Globus pallidus (tissue), 1 donor: ENCODE results near the gene FEM1A.
"Not testable (repeated sequence)": the region's sequence is repeated elsewhere in the genome, so short reads cannot be mapped to it uniquely, and the experiment has no call there.

ENCODE experiments used
- DNase-seq: peaks from one replicate; pipeline ENCODE4 v3.0.0-alpha.2; 2015; ENCODE audit warnings: low spot score

FEM1A gene

GRCh38 chr19:4773047-4773640 lies 18.4 kb upstream of the FEM1A start:
- DNase-seq = no peak

GRCh38 chr19:4774136-4774535 lies 17.4 kb upstream of the FEM1A start:
- DNase-seq = no peak

DNA sequence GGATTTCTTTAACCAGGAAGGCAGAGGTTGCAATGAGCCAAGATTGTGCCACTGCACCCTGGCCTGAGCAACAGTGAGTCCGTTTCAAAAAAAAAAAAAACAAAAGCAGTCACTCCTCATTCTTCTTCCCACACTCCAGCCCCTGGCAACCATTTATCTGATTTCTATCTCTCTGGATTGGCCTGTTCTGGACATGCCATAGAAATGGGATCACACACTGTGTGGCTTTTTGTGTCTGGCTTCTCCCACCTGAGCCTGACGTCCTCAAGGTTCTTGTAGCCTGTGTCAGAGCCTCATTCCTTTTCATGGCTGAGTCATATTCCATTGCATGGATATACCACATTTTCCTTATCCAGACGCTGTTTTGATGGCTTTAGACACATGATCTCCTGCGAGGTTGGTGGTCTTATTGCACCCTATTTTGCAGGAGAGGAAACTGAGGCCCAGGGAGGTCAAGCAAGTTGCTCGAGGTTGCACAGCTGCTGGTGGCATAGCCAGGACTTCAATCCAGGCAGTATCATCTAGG lies 15.8 kb upstream of the FEM1A start:
- DNase-seq = no peak

DNA sequence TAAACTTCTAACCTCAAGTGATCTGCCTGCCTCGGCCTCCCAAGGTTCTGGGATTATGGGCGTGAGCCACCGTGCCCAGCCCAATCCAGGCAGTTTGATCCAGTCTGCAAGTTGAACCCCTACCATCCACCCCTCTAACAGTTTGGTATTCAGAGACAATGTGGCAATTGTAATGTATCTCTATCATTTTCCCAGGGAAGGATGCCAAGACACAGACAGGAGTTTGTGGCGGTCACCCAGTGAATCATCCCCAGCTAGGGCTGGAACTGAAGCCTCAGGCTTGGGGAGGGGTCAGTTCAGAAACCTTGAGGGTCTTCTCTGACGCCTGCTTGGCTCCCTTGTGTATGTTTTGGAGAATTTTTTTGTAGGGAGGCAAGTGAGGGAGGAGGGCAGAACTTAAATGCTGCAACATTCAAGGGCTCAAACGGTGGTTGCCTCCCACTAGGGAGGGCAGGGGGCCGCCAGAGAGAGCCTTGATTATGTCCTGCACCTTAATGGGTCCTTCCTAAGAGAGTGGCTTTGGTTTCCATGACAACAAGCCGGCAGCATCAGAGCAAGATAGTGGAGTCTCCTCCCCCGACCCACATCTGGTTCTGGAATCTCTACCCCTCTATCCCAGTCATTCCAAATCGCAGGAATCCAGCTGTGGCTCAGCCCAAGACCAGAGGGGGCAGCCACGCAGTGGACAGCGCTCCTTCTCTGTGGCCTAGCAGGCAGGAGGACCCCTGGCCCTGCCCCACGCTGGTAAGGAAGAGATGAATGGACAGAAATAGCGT lies 14.9 kb upstream of the FEM1A start:
- DNase-seq = no peak

GRCh38 chr19:4778124-4778523 lies 13.4 kb upstream of the FEM1A start:
- DNase-seq = not testable (repeated sequence)

DNA sequence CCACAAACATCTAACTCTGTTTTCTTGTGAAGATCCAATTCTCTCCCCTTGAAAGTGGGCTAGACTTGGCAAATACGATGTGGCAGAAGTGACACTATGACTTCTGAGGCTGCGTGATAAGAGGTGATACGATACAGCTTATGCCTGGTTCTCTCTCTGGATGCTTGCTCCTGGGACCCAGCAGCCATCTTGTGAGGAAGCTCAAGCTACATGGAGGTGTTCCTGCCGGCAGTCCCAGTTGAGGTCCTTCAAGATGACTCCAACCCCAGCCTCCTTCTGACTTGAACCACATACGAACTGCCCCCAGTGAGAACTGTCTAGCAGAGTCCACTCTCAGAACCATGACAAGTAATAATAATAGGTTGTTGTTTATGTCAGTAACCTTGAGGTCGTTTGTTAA lies 10.7 kb upstream of the FEM1A start:
- DNase-seq = no peak

GRCh38 chr19:4781801-4782200 lies 9.7 kb upstream of the FEM1A start:
- DNase-seq = no peak

GRCh38 chr19:4786412-4787016 lies 5.0 kb upstream of the FEM1A start:
- DNase-seq = not testable (repeated sequence)

GRCh38 chr19:4792019-4792865 lies 708 bp downstream of the FEM1A start:
- not testable (repeated sequence) for DNase-seq

GRCh38 chr19:4792866-4793195 lies 1.3 kb downstream of the FEM1A start:
- DNase-seq = not testable (repeated sequence)

- DNase-seq = not testable (repeated sequence)
Measured at GRCh38 chr19:4793278-4793677, 1.7 kb downstream of the FEM1A start.

DNA sequence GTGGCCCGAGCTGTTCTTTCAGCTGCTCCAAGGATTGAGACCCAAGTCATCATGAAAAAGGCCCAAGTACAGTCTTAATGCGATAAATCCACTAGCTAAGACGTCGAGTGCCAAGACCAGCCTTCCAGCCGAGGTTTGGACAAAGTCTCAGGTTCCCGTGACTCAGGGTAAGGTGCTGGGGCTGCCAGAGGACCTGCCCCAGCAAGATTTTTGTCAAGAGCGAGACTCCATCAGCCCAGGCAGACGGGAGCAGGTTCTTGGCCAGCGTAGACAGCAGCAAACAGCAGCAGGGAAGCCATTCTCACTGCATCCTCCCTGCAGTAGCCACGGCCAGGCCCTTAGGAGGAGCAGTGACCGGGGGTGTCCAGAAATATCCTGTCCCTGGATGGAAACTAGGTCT lies 3.4 kb downstream of the FEM1A start:
- DNase-seq = no peak

DNA sequence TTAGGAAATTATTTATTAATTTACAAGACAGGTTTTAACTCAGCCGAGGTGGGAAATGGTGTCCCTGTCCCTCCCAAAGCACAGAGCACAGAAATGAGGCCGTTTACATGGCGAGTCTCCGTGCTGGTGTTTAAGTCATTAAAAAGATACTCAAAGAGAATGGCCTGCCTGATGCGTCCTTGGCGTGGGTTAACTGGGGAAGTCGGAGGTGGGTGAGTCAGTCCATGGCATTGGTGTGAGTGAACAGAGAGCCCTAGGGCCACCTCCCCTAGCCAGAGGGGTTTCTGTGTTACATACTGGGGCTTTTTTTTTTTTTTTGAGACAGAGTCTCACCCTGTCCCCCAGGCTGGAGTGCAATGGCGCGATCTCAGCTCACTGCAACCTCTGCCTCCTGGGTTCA lies 3.9 kb downstream of the FEM1A start:
- DNase-seq = no peak

GRCh38 chr19:4800591-4801081 lies 9.1 kb downstream of the FEM1A start:
- no peak for DNase-seq

DNA sequence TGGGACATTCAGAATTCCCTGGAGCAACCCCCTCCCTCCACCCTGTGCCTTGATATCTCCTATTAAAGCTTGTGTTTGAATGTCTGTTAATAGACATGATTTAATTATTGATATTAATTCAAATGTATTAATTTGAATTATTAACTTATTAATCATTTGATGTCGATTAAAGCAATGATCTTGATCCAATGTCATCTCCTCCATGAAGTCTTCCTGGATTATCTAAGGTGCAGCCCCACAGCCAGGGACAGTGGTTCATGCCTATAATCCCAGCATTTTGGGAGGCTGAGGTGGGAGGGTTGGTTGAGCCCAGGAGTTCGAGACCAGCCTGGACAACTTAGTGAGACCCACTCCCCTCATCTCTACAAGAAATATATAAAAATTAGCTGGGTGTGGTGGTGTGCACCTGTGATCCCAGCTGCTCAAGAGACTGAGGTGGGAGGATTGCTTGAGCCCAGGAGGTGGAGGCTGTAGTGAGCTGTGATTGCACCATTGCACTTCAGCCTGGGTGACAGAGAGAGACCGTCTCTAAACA lies 9.6 kb downstream of the FEM1A start:
- DNase-seq = no peak

DNA sequence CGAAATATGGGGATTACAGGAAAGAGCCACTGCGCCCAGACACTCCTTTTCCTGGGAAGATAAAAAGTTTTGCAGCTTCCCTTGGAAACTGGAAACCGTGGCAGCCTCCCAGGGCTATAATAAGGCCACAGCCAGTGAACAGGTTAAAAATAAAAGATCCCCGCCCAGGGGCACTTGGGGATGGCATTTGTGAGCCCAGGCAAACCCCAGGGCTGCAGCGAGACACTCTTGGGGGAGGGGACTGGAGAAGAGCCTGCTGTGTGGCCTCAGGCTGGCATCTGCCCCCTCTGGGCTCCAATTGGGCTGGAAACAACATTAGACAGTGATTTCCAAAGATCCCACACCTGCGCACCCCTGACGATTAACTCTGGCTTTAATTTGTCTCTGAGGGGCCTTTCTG lies 11.2 kb downstream of the FEM1A start:
- no peak for DNase-seq

DNA sequence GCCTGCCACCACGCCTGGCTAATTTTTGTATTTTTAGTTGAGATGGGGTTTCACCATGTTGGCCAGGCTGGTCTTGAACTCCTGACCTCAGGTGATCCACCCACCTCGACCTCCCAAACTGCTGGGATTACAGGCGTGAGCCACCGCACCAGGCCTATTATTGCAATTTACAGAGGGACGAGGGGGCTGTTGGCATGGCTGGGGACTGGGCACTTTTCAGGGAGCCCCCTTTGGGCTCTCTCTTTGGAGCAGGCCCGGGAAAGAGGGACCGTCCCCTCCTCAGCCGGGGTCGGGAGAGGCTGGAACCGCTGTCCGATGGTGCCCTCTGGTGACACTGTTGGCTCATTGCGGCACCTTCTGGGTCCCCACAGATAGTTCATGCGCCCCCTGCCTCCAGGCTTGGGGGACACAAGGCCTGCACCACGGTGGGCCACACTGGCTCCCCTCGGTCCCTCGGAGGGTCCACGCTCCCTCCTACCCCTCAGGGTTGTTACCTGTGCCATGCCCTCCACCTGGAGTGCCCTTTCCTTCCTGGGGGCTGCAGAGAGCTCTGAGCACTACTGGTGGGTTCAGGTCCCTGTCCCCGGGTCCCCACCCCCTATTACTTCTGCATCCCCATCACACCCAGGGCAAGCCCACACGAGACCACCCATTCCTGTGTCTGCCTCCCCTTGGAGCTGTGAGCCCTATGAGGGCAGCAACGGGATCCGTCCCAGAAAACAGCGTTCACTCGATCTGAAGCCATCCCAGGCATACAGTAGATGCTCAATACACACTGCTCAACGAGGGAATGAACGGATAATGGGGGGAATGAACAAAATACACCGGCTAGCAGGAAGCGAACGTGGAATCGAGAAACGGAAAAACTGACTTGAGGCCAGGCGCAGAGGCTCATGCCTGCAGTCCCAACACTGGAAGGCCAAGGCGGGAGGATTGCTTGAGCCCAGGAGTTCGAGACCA lies 12.5 kb downstream of the FEM1A start:
- DNase-seq = no peak

GRCh38 chr19:4805140-4805539 lies 13.6 kb downstream of the FEM1A start:
- not testable (repeated sequence) for DNase-seq

DNA sequence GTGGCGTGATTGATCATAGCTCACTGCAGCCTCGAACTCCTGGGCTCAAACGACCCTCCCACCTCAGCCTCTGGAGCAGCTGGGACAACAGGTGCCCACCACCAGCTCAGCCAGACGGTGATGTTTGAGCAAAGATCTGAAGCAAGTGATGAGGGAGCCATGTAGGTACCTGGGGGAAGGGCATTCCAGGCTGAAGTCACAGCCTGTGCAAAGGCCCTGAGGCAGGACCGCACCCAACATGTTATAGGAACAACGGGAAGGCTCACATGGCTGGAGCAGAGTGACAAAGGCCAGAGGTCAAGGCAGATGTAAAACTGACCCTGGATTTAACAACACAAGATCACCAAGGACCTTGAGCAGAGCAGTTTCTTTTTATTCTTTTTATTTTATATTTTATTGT lies 14.8 kb downstream of the FEM1A start:
- DNase-seq = no peak

DNA sequence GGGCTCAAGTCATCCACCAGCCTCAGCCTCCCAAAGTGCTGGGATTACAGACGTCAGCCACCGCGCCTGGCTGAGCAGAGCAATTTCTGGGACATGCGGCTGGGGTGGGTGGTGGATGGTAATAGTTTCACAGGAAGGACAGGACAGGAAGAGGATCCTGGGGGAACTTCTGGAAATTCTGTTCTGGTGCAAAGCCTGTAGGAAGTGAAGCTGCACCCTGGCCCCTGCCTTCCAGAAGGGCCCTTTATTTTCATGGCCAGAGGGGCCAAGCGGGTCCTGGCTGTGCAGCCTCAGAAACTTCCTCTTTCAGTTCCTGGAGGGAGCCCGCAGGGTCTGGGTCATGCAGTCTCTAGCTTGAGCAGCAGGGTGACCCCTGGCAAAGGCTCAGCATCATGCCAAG lies 15.7 kb downstream of the FEM1A start:
- peak; percentile 66 for DNase-seq
